Suprapubic skin (tissue), 4 donors: ENCODE results near the gene BET1L. TPM values are rescaled to one million over a fixed set of nuclear protein-coding genes. Genes with fewer than 3 reads are reported as not detected.
"Not testable (repeated sequence)": the region's sequence is repeated elsewhere in the genome, so short reads cannot be mapped to it uniquely, and the experiment has no call there.

ENCODE experiments used
- DNase-seq, 2 donors: peaks; one replicate each; pipeline ENCODE4 v3.0.0-alpha.2; 2019; ENCODE audit warnings: low spot score in 2 of 2
- H3K27ac ChIP-seq: fragments of 200-600 bp; sonication (generic); one replicate; pipeline ENCODE4 v1.5.1; 2019
- H3K27me3 ChIP-seq: fragments of 200-600 bp; sonication (generic); one replicate; pipeline ENCODE4 v1.5.1; 2019
- H3K36me3 ChIP-seq: fragments of 200-600 bp; sonication (generic); one replicate; pipeline ENCODE4 v1.5.1; 2019
- H3K4me1 ChIP-seq: fragments of 200-600 bp; sonication (generic); one replicate; pipeline ENCODE4 v1.5.1; 2019
- H3K4me3 ChIP-seq: fragments of 200-600 bp; sonication (generic); one replicate; pipeline ENCODE4 v1.5.1; 2019; ENCODE audit warnings: mild to moderate bottlenecking
- H3K9me3 ChIP-seq: fragments of 200-600 bp; sonication (generic); one replicate; pipeline ENCODE4 v1.5.1; 2019
- CTCF ChIP-seq, 2 donors: fragments of 200-600 bp in 1 of 2; fragments of 450-650 bp in 1 of 2; sonication (generic) in 1 of 2; IDR thresholded peaks; one replicate each; pipeline ENCODE4 v1.5.1; 2016 to 2019; ENCODE audit warnings: antibody characterized with exemption in 2 of 2, mild to moderate bottlenecking in 1 of 2, moderate library complexity in 1 of 2
- EP300 ChIP-seq: sonication (generic); formaldehyde crosslinking; IDR thresholded peaks from one replicate; pipeline ENCODE4 v1.6.1; 2017; ENCODE audit warnings: antibody characterized with exemption
- POLR2A ChIP-seq, 2 donors: fragments of 450-650 bp; IDR thresholded peaks; one replicate each; pipeline ENCODE4 v1.6.1; 2017; ENCODE audit warnings: antibody characterized with exemption in 2 of 2, mild to moderate bottlenecking in 2 of 2, moderate library complexity in 2 of 2
- POLR2AphosphoS5 ChIP-seq, 3 donors: sonication (generic); formaldehyde crosslinking; IDR thresholded peaks; one replicate each; pipeline ENCODE4 v1.6.1; 2017; ENCODE audit warnings: antibody characterized with exemption in 3 of 3
- WGBS: methylation state at CpG from one replicate; pipeline ENCODE4 v1.1.5; 2018; 5-methylcytosine and 5-hydroxymethylcytosine counted together
- total RNA-seq, 4 donors: library from RNA; depleted of rRNA; stranded (reverse); fragments of >200 nt; gene quantifications; one replicate each; pipeline ENCODE4 v1.1.0, GENCODE V29; 2016

Gene BET1L
- total RNA-seq, 4 donors from 2014 or later = 25.8 to 31.7 (median 27.9) TPM

DNA sequence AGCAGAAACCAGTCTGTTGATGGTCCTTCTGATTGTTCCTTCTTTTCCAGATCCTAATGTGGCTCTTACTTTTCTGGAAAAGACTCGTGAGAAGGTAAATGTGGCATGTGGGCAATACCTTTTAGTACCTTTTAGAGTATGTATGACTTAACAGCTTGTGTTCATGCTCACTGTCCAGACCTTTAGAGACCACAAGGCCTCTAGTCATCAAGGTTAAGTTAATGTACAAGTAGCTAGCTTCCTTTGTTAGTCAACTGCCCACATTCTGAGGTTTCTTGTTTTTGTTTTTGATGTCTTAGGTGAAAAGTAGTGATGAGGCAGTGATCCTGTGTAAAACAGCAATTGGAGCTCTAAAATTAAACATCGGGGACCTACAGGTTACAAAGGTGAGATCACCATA is 37.2 kb upstream of the BET1L start:
- 94% methylated on average over 2 of the region's 2 CpGs for WGBS
- Histone ChIP-seq H3K4me3 (no peak overlapping the region), H3K36me3 (peaks cover 86% of the 10 kb centered on the region), H3K9me3 (no peaks in the 10 kb centered on the region), H3K27ac (no peak overlapping the region), H3K27me3 (no peaks in the 10 kb centered on the region), H3K4me1 (no peaks in the 10 kb centered on the region)
- no peak for TF ChIP-seq POLR2A (IDR thresholded peaks at IDR 0.05)
- no peak for TF ChIP-seq CTCF (IDR thresholded peaks at IDR 0.05)
- no peak for TF ChIP-seq EP300
- TF ChIP-seq POLR2AphosphoS5 (IDR thresholded peaks at IDR 0.05) = no peak
- DNase-seq = no peak

DNA sequence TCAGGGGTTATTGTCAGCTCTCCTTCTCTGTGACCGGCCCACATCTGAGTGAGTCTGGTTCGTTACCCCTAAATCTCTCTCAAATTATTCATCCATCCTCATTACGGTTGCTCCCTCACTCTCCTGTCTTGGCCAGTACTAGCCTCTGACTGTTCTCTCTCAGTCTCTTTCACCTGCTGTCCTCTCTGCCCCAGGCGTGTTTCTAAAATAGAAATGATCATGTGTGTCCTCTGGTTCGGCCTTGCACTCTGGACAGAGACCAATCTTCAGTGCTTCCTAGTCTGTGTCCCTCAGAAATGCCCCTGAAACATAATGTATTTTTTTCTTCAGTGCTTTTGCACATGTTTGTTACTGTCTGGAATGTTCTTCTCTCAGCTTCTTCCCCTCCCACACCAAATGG is 34.4 kb upstream of the BET1L start:
- H3K9me3 ChIP-seq = no peaks in the 10 kb centered on the region
- TF ChIP-seq POLR2AphosphoS5 (IDR thresholded peaks at IDR 0.05) = no peak
- no peak for TF ChIP-seq POLR2A (IDR thresholded peaks at IDR 0.05)
- no peak overlapping the region for H3K4me3 ChIP-seq
- DNase-seq = no peak
- no peaks in the 10 kb centered on the region for H3K27me3 ChIP-seq
- H3K27ac ChIP-seq = no peak overlapping the region
- peaks cover 13% of the 10 kb centered on the region for H3K4me1 ChIP-seq
- H3K36me3 ChIP-seq = peaks cover 60% of the 10 kb centered on the region
- 87% methylated on average over 5 of the region's 5 CpGs for WGBS

GRCh38 chr11:240315-240714 is 33.1 kb upstream of the BET1L start:
- Histone ChIP-seq H3K4me3 (no peak overlapping the region), H3K27ac (no peak overlapping the region), H3K4me1 (peaks cover 15% of the 10 kb centered on the region), H3K27me3 (no peaks in the 10 kb centered on the region), H3K36me3 (peaks cover 48% of the 10 kb centered on the region), H3K9me3 (no peaks in the 10 kb centered on the region)
- WGBS = 46% methylated on average over 1 of the region's 1 CpG
- TF ChIP-seq POLR2A (IDR thresholded peaks at IDR 0.05) (no peak), CTCF (IDR thresholded peaks at IDR 0.05) (no peak), EP300 (no peak), POLR2AphosphoS5 (IDR thresholded peaks at IDR 0.05) (no peak)
- no peak for DNase-seq

- Histone ChIP-seq H3K4me1 (peaks cover 22% of the 10 kb centered on the region), H3K36me3 (peaks cover 30% of the 10 kb centered on the region), H3K4me3 (peak overlapping the region; percentile 82)
- DNase-seq = peak in 1 of 2 donors; percentile 40
- 85% methylated on average over 7 of the region's 7 CpGs for WGBS
- not testable (repeated sequence) for H3K27ac ChIP-seq, H3K9me3 ChIP-seq, H3K27me3 ChIP-seq
Observed at GRCh38 chr11:238346-238745, 31.1 kb upstream of the BET1L start.

GRCh38 chr11:236774-237767 is 29.9 kb upstream of the BET1L start, which contains the start of gene PSMD13:
Gene PSMD13 (plus strand): TSS chr11:236976. CDS start chr11:237050, 74 bp downstream.
- no peaks in the 10 kb centered on the region for H3K27me3 ChIP-seq
- H3K9me3 ChIP-seq = no peaks in the 10 kb centered on the region
- TF ChIP-seq POLR2A (IDR thresholded peaks at IDR 0.05) (peak in 1 of 2 donors; percentile 67), CTCF (IDR thresholded peaks at IDR 0.05) (no peak), POLR2AphosphoS5 (IDR thresholded peaks at IDR 0.05) (peak in 1 of 3 donors; percentile 4)
- H3K27ac ChIP-seq = peak within 1 kb of the TSS; percentile 92
- peaks cover 26% of the 10 kb centered on the region for H3K36me3 ChIP-seq
- WGBS = 4% methylated on average over 23 of the region's 62 CpGs
- peak within 1 kb of the TSS; percentile 82 for H3K4me3 ChIP-seq
- peaks cover 22% of the 10 kb centered on the region for H3K4me1 ChIP-seq
- peak; percentile 90 to 91 for DNase-seq

DNA sequence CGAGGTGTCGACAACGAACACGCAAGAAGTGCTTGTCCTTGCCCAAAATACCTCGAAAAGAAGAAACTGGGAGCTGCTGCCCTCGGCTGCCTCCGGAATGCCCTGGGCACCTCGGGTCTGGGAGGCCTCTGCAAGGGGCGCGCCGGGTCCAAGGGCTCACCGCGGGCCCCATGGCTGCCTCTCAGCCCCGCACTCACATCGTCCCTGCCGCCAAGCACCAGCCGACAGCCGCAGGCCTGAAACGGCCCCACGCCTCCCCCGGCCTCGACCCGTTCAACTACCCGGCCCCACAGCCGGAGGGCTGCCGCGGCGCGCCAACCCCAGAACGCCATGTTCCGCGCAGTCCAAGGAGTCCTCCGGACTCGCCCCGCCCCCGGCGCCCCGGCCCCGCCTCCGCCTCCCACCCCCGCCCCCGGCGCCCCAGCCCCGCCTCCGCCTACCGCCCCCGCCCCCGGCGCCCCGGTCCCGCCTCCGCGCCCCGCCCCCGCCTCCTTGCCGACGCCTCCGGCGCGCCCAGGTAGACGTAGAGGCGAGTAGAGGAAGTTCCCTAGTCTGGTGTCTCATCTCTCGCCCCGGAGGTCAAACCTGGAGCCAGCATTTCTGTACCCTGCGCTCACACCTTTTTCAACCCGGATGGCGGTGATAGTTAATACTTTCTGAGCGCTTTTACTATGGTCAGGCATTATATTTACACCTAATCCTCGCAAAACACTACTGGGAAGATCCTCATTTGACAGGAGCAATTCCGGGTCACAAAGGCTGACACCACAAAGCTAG is 29.0 kb upstream of the BET1L start, which contains the start of gene SIRT3:
Gene SIRT3, minus strand, starts transcription at position 346 of the 777 bp plus-strand sequence. Its CDS starts 14 bp downstream, at position 332.
- H3K4me1 ChIP-seq = peaks cover 22% of the 10 kb centered on the region
- no peaks in the 10 kb centered on the region for H3K9me3 ChIP-seq
- H3K36me3 ChIP-seq = peaks cover 23% of the 10 kb centered on the region
- no peak for TF ChIP-seq CTCF (IDR thresholded peaks at IDR 0.05)
- TF ChIP-seq EP300 = no peak
- TF ChIP-seq POLR2A (IDR thresholded peaks at IDR 0.05) = no peak
- TF ChIP-seq POLR2AphosphoS5 (IDR thresholded peaks at IDR 0.05) = no peak
- peak within 1 kb of the TSS; percentile 92 for H3K27ac ChIP-seq
- H3K27me3 ChIP-seq = no peaks in the 10 kb centered on the region
- peak within 1 kb of the TSS; percentile 82 for H3K4me3 ChIP-seq
- WGBS = 0% methylated on average over 16 of the region's 70 CpGs
- DNase-seq = peak; percentile 88 to 90
